HEK293 (cell line): Measurements from ENCODE around the gene ALLC.
A peak's percentile ranks its signal among the peaks of the same experiment; 100 is the strongest.

Source experiments
- CTCF ChIA-PET: fragments of 350-600 bp; formaldehyde crosslinking; extraction: SDS; loops from one replicate; lab custom pipeline; 2021; ENCODE audit warnings: antibody characterized with exemption; lab: Yijun Ruan, JAX
- POLR2A ChIA-PET: fragments of 300-600 bp; formaldehyde crosslinking; extraction: SDS; loops from one replicate; lab custom pipeline; 2020; ENCODE audit warnings: antibody characterized with exemption, inconsistent platforms; lab: Yijun Ruan, JAX
- H3K27ac ChIP-seq: fragments of 200-500 bp; sonication (Bioruptor generic); 2 replicates; pipeline ENCODE4 v1.5.1; 2014; ENCODE audit warnings: low read depth, low read length, control low read depth, inconsistent platforms; ENCODE audit errors: extremely low read depth
- H3K36me3 ChIP-seq, 2 experiments: fragments of 200-500 bp in 1 of 2; sonication (Bioruptor generic) in 1 of 2; 1 replicate in 1 of 2; 2 replicates in 1 of 2; pipeline ENCODE4 v1.5.1; 2014 to 2017; ENCODE audit warnings: inconsistent platforms in 2 of 2, low read length in 2 of 2; ENCODE audit not compliant: control insufficient read depth in 2 of 2, insufficient read depth in 1 of 2
- H3K4me1 ChIP-seq: fragments of 200-500 bp; sonication (Bioruptor generic); 2 replicates; pipeline ENCODE4 v1.5.1; 2014; ENCODE audit warnings: mild to moderate bottlenecking, low read length, inconsistent platforms; ENCODE audit not compliant: control insufficient read depth, insufficient read depth
- H3K4me3 ChIP-seq: 2 replicates; pipeline ENCODE4 v1.5.1; 2011; ENCODE audit warnings: low read depth, mild to moderate bottlenecking, control low read depth, low read length, moderate library complexity
- H3K9me3 ChIP-seq: fragments of 200-500 bp; sonication (Bioruptor generic); 2 replicates; pipeline ENCODE4 v1.5.1; 2014; ENCODE audit warnings: low read depth, low read length, inconsistent platforms; ENCODE audit not compliant: control insufficient read depth, insufficient read depth
- PRDM10 ChIP-seq: fragments of 450-650 bp; formaldehyde crosslinking; IDR thresholded peaks from 2 replicates; pipeline ENCODE4 v1.5.1; 2016; ENCODE audit warnings: missing biosample characterization, missing genetic modification characterization
- SALL2 ChIP-seq: fragments of 450-650 bp; formaldehyde crosslinking; IDR thresholded peaks from 2 replicates; pipeline ENCODE4 v1.5.0; 2017; ENCODE audit warnings: missing biosample characterization, mild to moderate bottlenecking, missing genetic modification characterization, borderline replicate concordance
- SCRT1 ChIP-seq: fragments of 450-650 bp; formaldehyde crosslinking; IDR thresholded peaks from 2 replicates; pipeline ENCODE4 v1.5.1; 2016; ENCODE audit warnings: missing biosample characterization, missing genetic modification characterization, borderline replicate concordance
- SCRT2 ChIP-seq: fragments of 450-650 bp; formaldehyde crosslinking; IDR thresholded peaks from 2 replicates; pipeline ENCODE4 v1.5.1; 2016; ENCODE audit warnings: missing biosample characterization, missing genetic modification characterization
- ZFP37 ChIP-seq: fragments of 450-650 bp; formaldehyde crosslinking; IDR thresholded peaks from 2 replicates; pipeline ENCODE4 v1.5.1; 2016; ENCODE audit warnings: missing biosample characterization, missing genetic modification characterization
- ZNF16 ChIP-seq: fragments of 450-650 bp; formaldehyde crosslinking; IDR thresholded peaks from 2 replicates; pipeline ENCODE4 v1.5.1; 2016; ENCODE audit warnings: low read depth, missing biosample characterization, missing genetic modification characterization
- ZNF202 ChIP-seq: fragments of 450-650 bp; formaldehyde crosslinking; IDR thresholded peaks from 2 replicates; pipeline ENCODE4 v1.5.1; 2016; ENCODE audit warnings: missing biosample characterization, missing genetic modification characterization, borderline replicate concordance
- ZNF280D ChIP-seq: fragments of 450-650 bp; formaldehyde crosslinking; IDR thresholded peaks from 2 replicates; pipeline ENCODE4 v1.5.1; 2016; ENCODE audit warnings: missing biosample characterization, missing genetic modification characterization
- ZNF354C ChIP-seq: fragments of 450-650 bp; formaldehyde crosslinking; IDR thresholded peaks from 2 replicates; pipeline ENCODE4 v1.5.1; 2016; ENCODE audit warnings: missing biosample characterization, missing genetic modification characterization, low read depth, borderline replicate concordance
- ZNF416 ChIP-seq: fragments of 450-650 bp; formaldehyde crosslinking; IDR thresholded peaks from 2 replicates; pipeline ENCODE4 v1.5.1; 2016; ENCODE audit warnings: missing biosample characterization, missing genetic modification characterization
- ZNF426 ChIP-seq: fragments of 450-650 bp; formaldehyde crosslinking; IDR thresholded peaks from 2 replicates; pipeline ENCODE4 v1.5.1; 2017; ENCODE audit warnings: missing biosample characterization, missing genetic modification characterization, mild to moderate bottlenecking, inconsistent platforms, moderate library complexity
- ZNF549 ChIP-seq: fragments of 450-650 bp; IDR thresholded peaks from 2 replicates; pipeline ENCODE4 v1.5.1; 2018; ENCODE audit warnings: missing biosample characterization, missing genetic modification characterization, mild to moderate bottlenecking, inconsistent platforms, moderate library complexity
- ZNF571 ChIP-seq: fragments of 450-650 bp; formaldehyde crosslinking; IDR thresholded peaks from 2 replicates; pipeline ENCODE4 v1.5.0; 2017; ENCODE audit warnings: missing biosample characterization, missing genetic modification characterization
- ZNF645 ChIP-seq: fragments of 450-650 bp; formaldehyde crosslinking; IDR thresholded peaks from 2 replicates; pipeline ENCODE4; 2016; ENCODE audit warnings: missing biosample characterization, missing genetic modification characterization
- ZNF768 ChIP-seq: fragments of 450-650 bp; formaldehyde crosslinking; IDR thresholded peaks from 2 replicates; pipeline ENCODE4 v1.5.1; 2018; ENCODE audit warnings: missing biosample characterization, mild to moderate bottlenecking, missing genetic modification characterization
- ZSCAN5A ChIP-seq: fragments of 450-650 bp; formaldehyde crosslinking; IDR thresholded peaks from 2 replicates; pipeline ENCODE4 v1.5.1; 2016; ENCODE audit warnings: missing biosample characterization, missing genetic modification characterization
- ZXDB ChIP-seq: fragments of 450-650 bp; formaldehyde crosslinking; IDR thresholded peaks from 2 replicates; pipeline ENCODE4 v1.5.1; 2016; ENCODE audit warnings: missing biosample characterization, missing genetic modification characterization

Gene ALLC

GRCh38 chr2:3638456-3638810 lies 19.6 kb upstream of the ALLC start:
- H3K27ac ChIP-seq: no peak overlapping the region
- H3K9me3 ChIP-seq: no peaks in the 10 kb centered on the region
- no peaks in the 10 kb centered on the region for H3K4me1 ChIP-seq
- POLR2A ChIA-PET: no interaction called here
- no peak overlapping the region for H3K4me3 ChIP-seq
- TF ChIP-seq ZNF280D (tag by site-specific recombination) (no peak), ZNF645 (tag by site-specific recombination) (no peak), ZNF426 (tag by site-specific recombination) (no peak), ZXDB (tag by site-specific recombination) (no peak), ZNF549 (tag by site-specific recombination) (no peak), ZNF571 (no peak), ZNF354C (tag by site-specific recombination) (no peak), ZNF416 (no peak), ZSCAN5A (tag by site-specific recombination) (no peak), PRDM10 (tag by site-specific recombination) (no peak), ZFP37 (no peak), ZNF202 (tag by site-specific recombination) (no peak), ZNF16 (no peak)
- H3K36me3 ChIP-seq: no peaks in the 10 kb centered on the region
- CTCF ChIA-PET: no interaction called here

GRCh38 chr2:3639015-3639630 lies 18.9 kb upstream of the ALLC start:
- no peaks in the 10 kb centered on the region for H3K36me3 ChIP-seq
- no peaks in the 10 kb centered on the region for H3K4me1 ChIP-seq
- TF ChIP-seq ZNF768 (tag by site-specific recombination) (no peak), SCRT2 (tag by site-specific recombination) (peak; percentile 82), SCRT1 (tag by site-specific recombination) (peak; percentile 66; the same call in 1 of the 2 replicates), SALL2 (tag by site-specific recombination) (no peak)
- ChIA-PET CTCF (no interaction called here), POLR2A (no interaction called here)
- no peak overlapping the region for H3K4me3 ChIP-seq
- H3K27ac ChIP-seq: no peak overlapping the region
- H3K9me3 ChIP-seq: no peaks in the 10 kb centered on the region
